Measurements from ENCODE around the gene RABGGTA. TPM values are rescaled to one million over a fixed set of nuclear protein-coding genes. Genes with fewer than 3 reads are reported as not detected.

The RABGGTA gene, protein sequence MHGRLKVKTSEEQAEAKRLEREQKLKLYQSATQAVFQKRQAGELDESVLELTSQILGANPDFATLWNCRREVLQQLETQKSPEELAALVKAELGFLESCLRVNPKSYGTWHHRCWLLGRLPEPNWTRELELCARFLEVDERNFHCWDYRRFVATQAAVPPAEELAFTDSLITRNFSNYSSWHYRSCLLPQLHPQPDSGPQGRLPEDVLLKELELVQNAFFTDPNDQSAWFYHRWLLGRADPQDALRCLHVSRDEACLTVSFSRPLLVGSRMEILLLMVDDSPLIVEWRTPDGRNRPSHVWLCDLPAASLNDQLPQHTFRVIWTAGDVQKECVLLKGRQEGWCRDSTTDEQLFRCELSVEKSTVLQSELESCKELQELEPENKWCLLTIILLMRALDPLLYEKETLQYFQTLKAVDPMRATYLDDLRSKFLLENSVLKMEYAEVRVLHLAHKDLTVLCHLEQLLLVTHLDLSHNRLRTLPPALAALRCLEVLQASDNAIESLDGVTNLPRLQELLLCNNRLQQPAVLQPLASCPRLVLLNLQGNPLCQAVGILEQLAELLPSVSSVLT
- total RNA-seq: 13.3 TPM
- long read RNA-seq, transcript RABGGTA-201 (17 exons, 2,088 nt): major isoform, 15 of 27 reads
- long read RNA-seq, partial matches to known transcripts: 2 of 27 reads
- long read RNA-seq, other reads (novel, unspliced or antisense): 8 of 27 reads

DNA sequence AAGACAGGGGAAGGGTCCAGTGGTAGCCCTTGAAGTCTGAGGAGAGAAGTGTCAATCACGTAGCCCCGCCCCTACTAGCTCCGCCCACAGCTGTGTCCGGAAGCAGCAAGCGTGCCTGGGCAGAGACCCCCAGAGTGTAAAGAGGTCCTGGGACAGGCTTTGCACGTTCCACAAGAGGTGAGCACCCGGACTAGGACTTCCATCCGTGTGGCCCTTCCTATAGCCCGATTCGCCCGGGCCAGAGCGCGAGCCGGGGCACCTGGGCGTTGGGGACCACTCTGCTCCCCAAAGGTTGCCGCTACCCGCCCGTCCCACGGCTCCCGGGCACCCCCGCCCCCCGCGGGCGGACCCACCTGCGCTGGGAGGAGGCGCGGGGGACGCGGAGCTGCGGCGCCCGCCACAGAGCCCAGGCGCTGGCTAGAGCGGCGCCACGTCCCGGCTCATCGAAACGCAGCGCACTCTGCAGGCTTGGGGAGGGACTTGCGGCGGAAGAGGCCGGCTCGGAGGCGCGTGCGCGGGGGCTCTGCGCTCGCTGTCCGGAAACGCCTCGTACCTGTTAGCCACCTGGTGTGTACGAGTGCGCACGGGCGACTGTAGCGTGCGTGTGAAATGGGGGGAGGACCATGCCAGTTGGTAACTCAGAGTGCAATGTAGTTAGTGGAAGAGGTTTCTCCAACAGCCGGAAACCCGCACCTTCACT is at the start of gene RABGGTA:
Gene RABGGTA (minus strand): TSS at position 464 of the 700 bp plus-strand sequence. CDS start 482 bp downstream, outside the sequence.
- intact Hi-C loops (cut with DNase I): no loop called here
- DNase-seq (ENCODE audit: low spot score): peak; percentile 94

DNA sequence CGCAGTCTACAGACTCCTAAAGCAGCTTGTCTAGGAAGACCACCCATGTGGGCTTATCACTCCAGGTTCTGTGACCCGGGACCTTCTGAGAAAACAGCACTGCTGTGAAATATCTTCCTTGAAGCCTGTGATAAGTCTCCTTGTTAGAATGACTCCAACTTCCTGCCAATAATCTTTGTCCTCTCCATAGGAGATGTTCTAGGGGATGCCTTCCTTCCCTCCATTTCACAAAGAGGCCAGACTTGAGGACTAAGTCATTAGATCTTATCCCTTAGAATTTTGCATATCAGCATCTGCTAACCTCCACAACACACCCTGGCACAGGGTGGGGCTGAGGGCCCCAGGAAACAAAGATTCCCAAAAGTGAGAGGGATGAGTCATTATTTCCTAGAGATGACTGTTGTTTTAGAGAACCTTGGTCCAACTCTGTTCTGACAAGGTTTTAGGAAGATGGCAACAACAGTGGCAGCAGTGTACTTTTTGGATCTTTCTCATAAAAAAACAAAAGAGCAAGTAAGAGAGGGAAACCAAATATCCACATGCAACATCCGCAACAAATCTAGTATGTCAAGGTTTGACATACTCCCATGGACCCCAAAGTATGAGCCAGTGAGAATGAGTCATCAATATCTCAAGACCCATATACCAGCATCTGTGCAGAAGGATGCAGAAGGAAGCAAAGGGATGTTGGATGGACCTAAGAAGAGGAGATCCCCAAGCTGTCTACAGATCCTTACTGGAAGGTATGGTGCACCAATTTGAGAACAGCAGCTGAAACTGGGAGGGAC is 45.9 kb upstream of the RABGGTA start:
- no peak for DNase-seq (ENCODE audit: low spot score)

DNA sequence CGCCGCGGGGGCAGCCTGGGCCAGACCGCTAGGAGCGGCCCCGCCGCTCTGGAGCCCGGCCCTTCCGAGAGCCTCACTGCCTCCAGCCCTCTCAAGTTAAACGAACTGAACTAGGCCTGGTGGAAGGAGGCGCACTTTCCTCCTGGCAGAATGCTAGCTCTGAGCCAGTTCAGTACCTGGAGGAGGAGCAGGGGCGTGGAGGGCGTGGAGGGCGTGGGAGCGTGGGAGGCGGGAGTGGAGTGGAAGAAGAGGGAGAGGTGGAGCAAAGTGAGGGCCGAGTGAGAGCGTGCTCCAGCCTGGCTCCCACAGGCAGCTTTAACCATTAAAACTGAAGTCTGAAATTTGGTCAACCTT is 45.2 kb upstream of the RABGGTA start:
- intact Hi-C loops (cut with DNase I): no loop called here
- no peak for DNase-seq (ENCODE audit: low spot score)

More for the DNA sequence above, 45.9 kb upstream of the RABGGTA start:
- intact Hi-C loops (cut with DNase I): no loop called here

DNA sequence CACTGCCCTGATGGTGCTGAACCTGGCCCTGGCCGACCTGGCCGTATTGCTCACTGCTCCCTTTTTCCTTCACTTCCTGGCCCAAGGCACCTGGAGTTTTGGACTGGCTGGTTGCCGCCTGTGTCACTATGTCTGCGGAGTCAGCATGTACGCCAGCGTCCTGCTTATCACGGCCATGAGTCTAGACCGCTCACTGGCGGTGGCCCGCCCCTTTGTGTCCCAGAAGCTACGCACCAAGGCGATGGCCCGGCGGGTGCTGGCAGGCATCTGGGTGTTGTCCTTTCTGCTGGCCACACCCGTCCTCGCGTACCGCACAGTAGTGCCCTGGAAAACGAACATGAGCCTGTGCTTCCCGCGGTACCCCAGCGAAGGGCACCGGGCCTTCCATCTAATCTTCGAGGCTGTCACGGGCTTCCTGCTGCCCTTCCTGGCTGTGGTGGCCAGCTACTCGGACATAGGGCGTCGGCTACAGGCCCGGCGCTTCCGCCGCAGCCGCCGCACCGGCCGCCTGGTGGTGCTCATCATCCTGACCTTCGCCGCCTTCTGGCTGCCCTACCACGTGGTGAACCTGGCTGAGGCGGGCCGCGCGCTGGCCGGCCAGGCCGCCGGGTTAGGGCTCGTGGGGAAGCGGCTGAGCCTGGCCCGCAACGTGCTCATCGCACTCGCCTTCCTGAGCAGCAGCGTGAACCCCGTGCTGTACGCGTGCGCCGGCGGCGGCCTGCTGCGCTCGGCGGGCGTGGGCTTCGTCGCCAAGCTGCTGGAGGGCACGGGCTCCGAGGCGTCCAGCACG is 44.6 kb upstream of the RABGGTA start:
- intact Hi-C loops (cut with DNase I): no loop called here
- no peak for DNase-seq (ENCODE audit: low spot score)

DNA sequence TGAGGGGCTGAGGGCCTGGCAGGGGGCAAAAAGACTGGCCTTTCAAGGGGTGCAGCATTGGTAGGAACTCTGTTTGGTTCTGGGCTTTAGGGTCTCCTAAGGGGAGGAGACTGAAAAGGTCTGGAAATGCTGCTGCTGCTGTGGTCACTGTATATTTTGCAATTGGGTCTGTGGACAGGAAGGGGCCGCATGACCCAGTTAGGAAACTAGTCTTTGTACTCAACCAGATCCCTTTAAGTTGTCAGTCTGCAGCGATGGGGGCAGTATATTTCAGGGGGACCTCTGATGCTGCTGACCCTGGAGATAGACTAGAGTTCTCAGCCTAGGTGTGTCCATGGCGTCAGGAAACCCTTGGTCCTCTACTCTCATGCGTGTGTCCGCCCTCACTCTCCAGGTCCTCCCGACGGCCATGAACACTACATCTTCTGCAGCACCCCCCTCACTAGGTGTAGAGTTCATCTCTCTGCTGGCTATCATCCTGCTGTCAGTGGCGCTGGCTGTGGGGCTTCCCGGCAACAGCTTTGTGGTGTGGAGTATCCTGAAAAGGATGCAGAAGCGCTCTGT is 43.9 kb upstream of the RABGGTA start:
- no peak for DNase-seq (ENCODE audit: low spot score)
- intact Hi-C loops (cut with DNase I): no loop called here

DNA sequence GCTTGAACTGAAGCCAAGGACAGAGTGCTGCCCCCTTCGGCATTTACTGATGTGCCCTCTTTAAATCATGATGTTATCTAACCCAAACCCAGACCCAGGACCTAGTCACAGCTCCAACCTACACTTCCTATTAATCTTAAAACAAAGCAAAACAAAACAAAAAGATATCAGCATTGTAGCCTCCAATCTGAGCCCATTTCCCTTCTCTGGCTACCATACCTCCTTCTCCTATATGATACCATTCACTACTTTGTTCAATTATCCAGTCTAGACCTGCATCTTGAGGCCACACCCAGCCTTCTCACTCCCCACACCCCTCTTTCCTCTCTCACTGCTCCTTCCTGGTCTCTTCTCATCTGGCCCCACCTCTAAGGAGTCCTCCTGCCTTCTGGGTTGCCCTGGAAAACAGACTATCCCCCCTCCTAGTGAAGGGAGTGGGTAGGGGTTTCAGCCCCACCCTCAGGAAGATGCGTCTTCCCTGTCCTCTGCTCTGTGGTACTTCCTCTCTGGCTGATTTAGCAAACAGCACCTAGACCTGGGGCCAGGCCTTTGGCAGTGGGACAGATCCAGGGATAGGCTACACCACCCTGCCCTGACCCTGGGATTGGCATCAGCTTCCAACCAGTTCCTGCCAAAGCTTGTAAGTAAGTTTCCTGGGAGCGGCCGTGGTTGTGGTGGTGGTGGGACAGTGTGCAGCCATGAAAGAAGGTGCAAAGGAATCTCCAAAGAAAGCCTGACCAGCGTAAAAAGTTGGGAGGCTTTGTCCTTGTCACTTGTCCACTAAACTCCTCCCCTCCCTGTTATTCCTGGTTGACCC is 43.2 kb upstream of the RABGGTA start:
- no peak for DNase-seq (ENCODE audit: low spot score)
- intact Hi-C loops (cut with DNase I): no loop called here

DNA sequence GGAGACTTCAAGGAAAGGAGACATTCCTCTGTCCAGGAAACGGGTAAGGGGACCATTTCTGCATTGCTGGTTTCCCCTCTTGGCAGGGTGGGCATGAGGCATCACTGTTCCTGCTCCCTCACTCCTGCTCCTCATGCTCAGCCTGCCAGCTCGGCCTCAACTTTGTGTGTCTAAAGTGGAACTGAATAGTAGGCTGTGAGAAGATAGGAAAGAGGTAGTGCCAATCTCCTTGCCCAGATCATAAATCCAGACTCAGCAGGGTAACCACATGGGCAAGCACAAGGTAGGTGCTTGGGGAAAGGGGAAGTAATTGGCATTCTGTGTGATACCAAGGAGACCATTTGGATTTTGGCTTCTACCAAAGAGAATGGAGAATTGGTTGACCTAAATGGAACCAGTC is 42.5 kb upstream of the RABGGTA start:
- DNase-seq (ENCODE audit: low spot score): no peak
- intact Hi-C loops (cut with DNase I): no loop called here

DNA sequence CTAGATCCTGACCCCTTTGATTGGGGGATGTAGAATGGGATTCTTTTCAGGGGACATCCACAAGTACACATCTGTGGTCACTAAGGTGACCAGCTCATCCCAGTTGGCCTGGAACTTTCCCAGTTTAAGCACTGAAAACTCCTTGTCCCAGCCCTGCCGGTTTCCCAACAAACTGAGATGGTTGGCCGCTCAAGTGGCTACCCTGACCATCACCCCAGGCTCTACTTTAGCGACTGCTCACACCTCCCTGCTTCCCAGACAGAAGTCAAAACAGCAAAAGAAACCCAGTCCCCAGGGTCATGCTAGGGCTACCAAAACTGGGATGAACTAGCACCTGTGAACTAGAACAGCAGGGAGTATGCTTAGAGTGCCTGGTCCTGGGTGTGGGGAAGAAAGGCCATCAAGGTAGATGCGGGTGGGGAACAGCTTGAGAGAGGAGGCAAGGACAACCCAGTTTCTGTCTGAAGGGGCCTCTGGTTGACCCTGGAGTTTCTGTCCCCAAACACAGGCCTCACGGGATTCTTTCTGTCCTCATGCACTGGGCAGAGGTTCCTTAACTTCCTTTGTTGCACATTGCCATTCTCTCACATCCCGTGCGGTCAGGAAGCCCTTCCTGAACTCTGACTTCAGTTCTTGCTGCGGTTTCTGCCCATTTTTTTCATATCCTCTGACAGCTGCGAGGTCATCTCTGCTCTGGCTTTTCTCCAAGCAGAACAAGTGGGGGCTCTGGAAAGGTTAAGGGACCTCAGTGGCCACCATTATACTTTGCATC is 41.5 kb upstream of the RABGGTA start:
- intact Hi-C loops (cut with DNase I): no loop called here
- DNase-seq (ENCODE audit: low spot score): peak; percentile 89

DNA sequence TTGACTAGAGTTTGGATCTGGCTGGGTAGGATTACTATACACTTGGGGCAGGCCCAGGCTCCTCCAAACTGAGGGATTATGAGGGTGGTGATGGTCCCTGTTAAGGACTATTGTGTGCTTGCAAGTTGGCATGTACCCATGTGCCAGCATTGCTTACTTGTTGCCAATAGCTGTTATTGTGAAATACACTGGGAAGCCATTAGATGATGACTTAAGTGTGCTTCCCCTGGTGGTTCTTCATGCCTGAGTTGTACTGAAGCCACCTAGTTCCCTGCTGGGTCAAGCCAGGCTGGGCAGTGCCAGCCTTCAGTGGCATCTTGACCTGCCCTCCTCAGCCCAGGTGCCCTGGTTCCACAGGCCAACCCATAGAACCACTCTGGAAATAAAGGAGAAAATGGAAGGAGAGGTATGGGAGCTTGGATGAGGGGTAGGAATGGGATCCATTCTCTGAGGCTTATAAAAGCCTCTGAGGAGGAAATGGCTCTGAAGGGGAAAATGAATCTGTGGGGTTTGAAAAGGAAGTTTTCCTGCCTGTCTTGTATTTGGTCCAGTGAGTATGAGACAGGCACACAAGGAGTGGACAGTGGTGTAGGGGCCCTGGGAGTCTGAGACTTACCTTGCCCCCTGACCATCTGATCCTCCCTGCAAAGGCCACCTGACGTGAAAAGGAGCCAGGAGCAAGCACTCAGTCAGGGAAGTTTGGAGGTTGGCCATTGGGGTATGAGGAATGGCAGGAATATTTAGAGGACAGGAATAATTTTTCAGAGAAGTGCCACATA is 40.6 kb upstream of the RABGGTA start:
- intact Hi-C loops (cut with DNase I): no loop called here
- no peak for DNase-seq (ENCODE audit: low spot score)

DNA sequence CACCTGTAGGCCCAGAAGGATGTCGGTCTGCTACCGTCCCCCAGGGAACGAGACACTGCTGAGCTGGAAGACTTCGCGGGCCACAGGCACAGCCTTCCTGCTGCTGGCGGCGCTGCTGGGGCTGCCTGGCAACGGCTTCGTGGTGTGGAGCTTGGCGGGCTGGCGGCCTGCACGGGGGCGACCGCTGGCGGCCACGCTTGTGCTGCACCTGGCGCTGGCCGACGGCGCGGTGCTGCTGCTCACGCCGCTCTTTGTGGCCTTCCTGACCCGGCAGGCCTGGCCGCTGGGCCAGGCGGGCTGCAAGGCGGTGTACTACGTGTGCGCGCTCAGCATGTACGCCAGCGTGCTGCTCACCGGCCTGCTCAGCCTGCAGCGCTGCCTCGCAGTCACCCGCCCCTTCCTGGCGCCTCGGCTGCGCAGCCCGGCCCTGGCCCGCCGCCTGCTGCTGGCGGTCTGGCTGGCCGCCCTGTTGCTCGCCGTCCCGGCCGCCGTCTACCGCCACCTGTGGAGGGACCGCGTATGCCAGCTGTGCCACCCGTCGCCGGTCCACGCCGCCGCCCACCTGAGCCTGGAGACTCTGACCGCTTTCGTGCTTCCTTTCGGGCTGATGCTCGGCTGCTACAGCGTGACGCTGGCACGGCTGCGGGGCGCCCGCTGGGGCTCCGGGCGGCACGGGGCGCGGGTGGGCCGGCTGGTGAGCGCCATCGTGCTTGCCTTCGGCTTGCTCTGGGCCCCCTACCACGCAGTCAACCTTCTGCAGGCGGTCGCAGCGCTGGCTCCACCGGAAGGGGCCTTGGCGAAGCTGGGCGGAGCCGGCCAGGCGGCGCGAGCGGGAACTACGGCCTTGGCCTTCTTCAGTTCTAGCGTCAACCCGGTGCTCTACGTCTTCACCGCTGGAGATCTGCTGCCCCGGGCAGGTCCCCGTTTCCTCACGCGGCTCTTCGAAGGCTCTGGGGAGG is 39.5 kb upstream of the RABGGTA start, which contains the start of gene LTB4R:
Gene LTB4R (plus strand): TSS at position 857 of the 959 bp plus-strand sequence. CDS start 4,150 bp downstream, outside the sequence.
- peak; percentile 92 for DNase-seq (ENCODE audit: low spot score)
- intact Hi-C loops (cut with DNase I): no loop called here

DNA sequence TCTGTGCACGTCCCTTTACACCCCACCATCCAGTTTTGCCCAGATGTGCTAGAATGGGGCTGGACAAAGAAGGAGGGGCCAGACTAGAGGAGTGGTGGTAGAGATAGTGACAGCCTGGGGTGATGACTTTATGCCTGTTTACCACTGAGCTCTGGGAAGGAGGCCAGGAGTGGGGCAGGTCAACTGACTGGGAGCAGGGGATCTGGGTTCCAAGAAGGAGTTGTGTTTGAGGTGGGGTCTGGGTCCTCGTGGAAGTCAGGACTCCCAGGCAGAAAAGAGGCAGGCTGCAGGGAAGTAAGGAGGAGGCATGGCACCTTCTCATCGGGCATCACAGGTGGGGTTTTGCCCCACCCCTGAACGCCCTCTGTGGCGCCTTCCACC is 38.9 kb upstream of the RABGGTA start:
- intact Hi-C loops (cut with DNase I): no loop called here
- no peak for DNase-seq (ENCODE audit: low spot score)

DNA sequence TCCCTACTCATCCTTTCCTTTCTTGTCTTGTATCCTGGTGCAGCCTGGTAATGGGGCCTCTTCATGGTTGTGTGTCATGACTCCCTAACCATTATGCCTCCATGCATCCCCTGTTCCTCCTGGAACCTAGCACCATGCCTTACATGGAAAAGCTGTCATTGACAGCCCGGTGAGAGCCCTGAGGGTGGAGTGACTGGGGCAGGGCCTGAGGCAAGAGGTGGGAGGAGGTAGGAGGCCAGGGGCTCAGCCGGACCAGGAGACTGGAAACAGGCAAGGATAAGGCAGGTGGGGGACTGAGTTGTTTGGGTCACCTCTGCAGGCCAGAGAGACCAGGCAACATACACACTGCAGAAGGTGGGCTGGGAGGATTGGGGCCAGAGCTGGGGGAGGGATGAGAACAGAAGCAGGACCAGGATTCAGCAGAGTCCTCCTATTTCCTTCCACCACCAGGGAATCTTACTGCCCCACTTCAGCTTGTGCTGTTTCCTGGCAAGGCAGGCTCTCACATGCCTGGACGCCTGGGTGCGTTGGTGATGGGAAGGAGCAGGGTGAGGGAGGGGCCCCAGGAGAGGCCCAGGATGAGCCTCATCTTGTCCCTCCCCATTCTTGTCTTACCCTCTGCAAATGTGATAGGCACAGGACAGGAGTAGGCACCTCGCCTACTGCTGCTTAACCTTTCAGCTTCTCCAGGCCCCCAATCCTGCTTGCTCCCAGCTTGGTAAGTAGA is 38.3 kb upstream of the RABGGTA start, which contains the start of gene LTB4R2:
Gene LTB4R2 (plus strand): TSS at position 603 of the 727 bp plus-strand sequence. CDS start 525 bp downstream, outside the sequence.
- DNase-seq (ENCODE audit: low spot score): no peak
- intact Hi-C loops (cut with DNase I): no loop called here

DNA sequence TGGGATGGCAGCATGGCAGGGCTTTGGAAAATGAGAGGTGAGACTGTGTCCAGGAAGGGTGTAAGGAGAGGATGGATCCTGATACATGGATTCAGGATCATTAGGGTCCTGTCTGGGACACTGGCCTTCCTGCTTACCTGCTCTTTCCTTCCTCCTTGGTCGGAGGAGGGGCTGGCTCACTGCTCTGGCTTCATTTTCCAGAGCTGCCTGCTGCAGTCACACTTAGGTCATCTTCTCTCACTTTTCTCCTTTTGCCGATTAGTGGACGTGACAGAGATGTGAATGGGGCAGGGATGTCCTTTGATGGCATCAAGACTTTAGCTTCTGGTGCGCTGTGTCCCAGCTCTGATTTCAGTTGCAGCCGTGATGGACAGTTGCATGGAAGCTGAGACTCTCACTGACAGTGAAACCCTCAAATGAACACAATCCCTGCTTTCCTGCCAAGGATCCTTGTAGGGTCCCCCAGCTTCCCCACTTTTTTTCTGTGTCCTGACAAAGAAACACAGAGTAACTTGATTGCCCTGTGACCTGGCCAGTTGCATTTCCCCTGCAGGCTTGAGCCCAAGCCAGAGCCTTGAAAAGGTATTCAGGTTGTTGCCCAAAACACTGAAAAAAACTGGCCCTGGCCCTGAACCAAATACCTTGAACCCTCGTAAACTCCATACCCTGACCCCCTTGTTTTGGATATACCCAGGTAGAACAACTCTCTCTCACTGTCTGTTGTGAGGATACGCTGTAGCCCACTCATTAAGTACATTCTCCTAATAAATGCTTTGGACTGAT is 37.1 kb upstream of the RABGGTA start:
- intact Hi-C loops (cut with DNase I): no loop called here
- no peak for DNase-seq (ENCODE audit: low spot score)
